Transverse colon (tissue), 4 donors: ENCODE measurements around the gene PITPNC1. TPM values are rescaled to one million over a fixed set of nuclear protein-coding genes. Genes with fewer than 3 reads are reported as not detected.

Experiments used
- DNase-seq: peaks from one replicate; pipeline ENCODE4 v3.0.0-alpha.2; 2019
- H3K27ac ChIP-seq, 4 donors: fragments of 200-600 bp; sonication (generic); 2 replicates each; pipeline ENCODE4 v1.5.1; 2016 to 2018; ENCODE audit warnings: inconsistent platforms in 4 of 4
- H3K27me3 ChIP-seq: fragments of 200-600 bp; sonication (generic); 2 replicates; pipeline ENCODE4 v1.5.1; 2017; ENCODE audit warnings: inconsistent platforms
- H3K36me3 ChIP-seq, 4 donors: fragments of 200-600 bp; sonication (generic); 2 replicates each; pipeline ENCODE4 v1.5.1; 2017 to 2019; ENCODE audit warnings: inconsistent platforms in 4 of 4
- H3K4me1 ChIP-seq, 4 donors: fragments of 200-600 bp; sonication (generic); 2 replicates each; pipeline ENCODE4 v1.5.1; 2017 to 2020; ENCODE audit warnings: inconsistent platforms in 4 of 4
- H3K4me3 ChIP-seq, 4 donors: fragments of 200-600 bp; sonication (generic); 1 replicate in 1 of 4; 2 replicates in 3 of 4; pipeline versions ENCODE4 v1.5.1 to v1.6.1; 2017 to 2019; ENCODE audit warnings: inconsistent platforms in 4 of 4
- H3K9me3 ChIP-seq, 2 donors: fragments of 200-600 bp; sonication (generic); 2 replicates each; pipeline ENCODE4 v1.5.1; 2017 to 2019; ENCODE audit warnings: inconsistent platforms in 2 of 2
- CTCF ChIP-seq, 5 experiments: fragments of 200-600 bp in 3 of 5; fragments of 450-650 bp in 2 of 5; sonication (generic) in 3 of 5; IDR thresholded peaks; 1 replicate in 2 of 5; 2 replicates in 3 of 5; pipeline ENCODE4 v1.5.1; 2016 to 2017; ENCODE audit warnings: antibody characterized with exemption in 5 of 5, inconsistent platforms in 3 of 5, mild to moderate bottlenecking in 2 of 5, moderate library complexity in 1 of 5
- EP300 ChIP-seq: sonication (generic); formaldehyde crosslinking; IDR thresholded peaks from one replicate; pipeline ENCODE4 v1.6.1; 2017; ENCODE audit warnings: antibody characterized with exemption, low read depth
- POLR2A ChIP-seq: fragments of 450-650 bp; IDR thresholded peaks from one replicate; pipeline ENCODE4 v1.6.1; 2016; ENCODE audit warnings: antibody characterized with exemption, mild to moderate bottlenecking, moderate library complexity
- POLR2AphosphoS5 ChIP-seq, 3 donors: sonication (generic); formaldehyde crosslinking; IDR thresholded peaks; one replicate each; pipeline ENCODE4 v1.6.1; 2016; ENCODE audit warnings: antibody characterized with exemption in 3 of 3
- WGBS, 2 donors: methylation state at CpG; one replicate each; pipeline ENCODE4 v1.1.5; 2018; ENCODE audit warnings: low coverage in 1 of 2; 5-methylcytosine and 5-hydroxymethylcytosine counted together
- in situ Hi-C, 4 donors: fragments of 200-750 bp; cut with MboI; loops; one replicate each; pipeline versions ENCODE4 v1.15.0 to v1.15.1; 2017; ENCODE audit warnings: low sequenced_read_pairs in 3 of 4, low pct_ligation_motif_present in 1 of 4, low pct_unique_long_range_greater_than_20kb in 1 of 4
- intact Hi-C: fragments of 100-400 bp; cut with DNase I; formaldehyde crosslinking; loops from one replicate; pipeline ENCODE4 v1.15.1; 2023; ENCODE audit warnings: low total_unique reads
- total RNA-seq, 4 donors: library from RNA; depleted of rRNA; stranded (reverse); fragments of >200 nt; gene quantifications; one replicate each; pipeline ENCODE4 v1.1.0, GENCODE V29; 2016

Gene PITPNC1
- total RNA-seq, 4 donors from 2014 or later: 1.6 to 10.3 (median 4.0) TPM

GRCh38 chr17:67456889-67457288 lies 79.8 kb downstream of the PITPNC1 start:
- TF ChIP-seq EP300 (no peak), POLR2A (no peak), CTCF (IDR thresholded peaks at IDR 0.05) (no peak), POLR2AphosphoS5 (IDR thresholded peaks at IDR 0.05) (no peak)
- no peaks in the 10 kb centered on the region for H3K36me3 ChIP-seq
- H3K27ac ChIP-seq: no peak overlapping the region
- WGBS, 2 donors: 95 to 100% methylated on average over 2 to 3 of the region's 3 CpGs
- intact Hi-C loops: no loop called here
- no peak overlapping the region for H3K4me3 ChIP-seq
- no peaks in the 10 kb centered on the region for H3K27me3 ChIP-seq
- H3K4me1 ChIP-seq: peaks cover 0 to 5% (median 2%) of the 10 kb centered on the region in 4 donors
- H3K9me3 ChIP-seq: no peaks in the 10 kb centered on the region
- no peak for DNase-seq
- in situ Hi-C loops: no loop called here

- no peak for DNase-seq
- intact Hi-C loops (no loop called here), in situ Hi-C loops (no loop called here)
- Histone ChIP-seq H3K27me3 (no peaks in the 10 kb centered on the region), H3K9me3 (no peaks in the 10 kb centered on the region), H3K4me1 (peaks cover 0 to 12% (median 2%) of the 10 kb centered on the region in 4 donors), H3K27ac (no peak overlapping the region), H3K4me3 (no peak overlapping the region), H3K36me3 (no peaks in the 10 kb centered on the region)
- TF ChIP-seq POLR2AphosphoS5 (IDR thresholded peaks at IDR 0.05): no peak
- WGBS, 2 donors: 93 to 100% methylated on average over 2 of the region's 2 CpGs
Measured at GRCh38 chr17:67458203-67458602, 81.1 kb downstream of the PITPNC1 start.

- intact Hi-C loops: no loop called here
- 61 to 85% methylated on average over 2 to 7 of the region's 7 CpGs for WGBS, 2 donors
Measured at GRCh38 chr17:67459985-67460384, 82.9 kb downstream of the PITPNC1 start.

GRCh38 chr17:67461228-67461780 lies 84.2 kb downstream of the PITPNC1 start:
- Histone ChIP-seq H3K4me3 (no peak overlapping the region), H3K36me3 (no peaks in the 10 kb centered on the region), H3K27me3 (no peaks in the 10 kb centered on the region), H3K4me1 (peaks cover 0 to 21% (median 4%) of the 10 kb centered on the region in 4 donors), H3K27ac (peak overlapping the region in 1 of 4 donors; percentile 32), H3K9me3 (no peaks in the 10 kb centered on the region)
- 95 to 100% methylated on average over 1 to 6 of the region's 6 CpGs for WGBS, 2 donors
- intact Hi-C loops (no loop called here), in situ Hi-C loops (loop anchor here in 1 of 4 donors (10.0 kb wide), 1 partner anchor 67 kb away; no protein-coding TSS in a partner anchor)
- DNase-seq: no peak
- TF ChIP-seq CTCF (IDR thresholded peaks at IDR 0.05): no peak
- TF ChIP-seq EP300: no peak
- no peak for TF ChIP-seq POLR2AphosphoS5 (IDR thresholded peaks at IDR 0.05)
- TF ChIP-seq POLR2A: no peak

More at GRCh38 chr17:67459985-67460384, 82.9 kb downstream of the PITPNC1 start:
- no peaks in the 10 kb centered on the region for H3K27me3 ChIP-seq
- H3K9me3 ChIP-seq: no peaks in the 10 kb centered on the region
- H3K36me3 ChIP-seq: no peaks in the 10 kb centered on the region
- H3K4me3 ChIP-seq: no peak overlapping the region
- no peak overlapping the region for H3K27ac ChIP-seq
- in situ Hi-C loops: loop anchor here in 1 of 4 donors (10.0 kb wide), 1 partner anchor 65 kb away; no protein-coding TSS in a partner anchor
- DNase-seq: no peak
- no peak for TF ChIP-seq CTCF (IDR thresholded peaks at IDR 0.05)
- TF ChIP-seq EP300: no peak
- no peak for TF ChIP-seq POLR2A
- TF ChIP-seq POLR2AphosphoS5 (IDR thresholded peaks at IDR 0.05): no peak
- H3K4me1 ChIP-seq: peaks cover 0 to 21% (median 4%) of the 10 kb centered on the region in 4 donors
